Measurements from ENCODE around the gene CPEB4.

GRCh38 chr5:173893192-173893561, 5.0 kb downstream of the CPEB4 start:
- no peak for TF ChIP-seq POLR2A (IDR thresholded peaks at IDR 0.05)
- TF ChIP-seq POLR2AphosphoS5 (IDR thresholded peaks at IDR 0.05; ENCODE audit: insufficient read depth in 1 of 2, low read depth in 1 of 2): no peak

All from vagina (tissue), 2 donors.